B cell (primary cell): ENCODE results near the gene CSMD2. TPM values are rescaled to one million over a fixed set of nuclear protein-coding genes. Genes with fewer than 3 reads are reported as not detected.

Experiments
- ATAC-seq: fragments of 200-7000 bp; cut with Tn5 transposase; one replicate; pipeline ENCODE4 v1.10.0; 2021; ENCODE audit warnings: low read depth, mild to moderate bottlenecking, moderate number of reproducible peaks, moderate library complexity
- CTCF ChIA-PET: fragments of 350-600 bp; sonication (Branson Sonifier 250); formaldehyde crosslinking; loops from one replicate; lab custom pipeline; 2021; ENCODE audit warnings: antibody characterized with exemption, inconsistent platforms; lab: Charles Lee
- POLR2A ChIA-PET: fragments of 350-600 bp; sonication (Branson Sonifier 250); formaldehyde crosslinking; loops from one replicate; lab custom pipeline; 2021; ENCODE audit warnings: antibody characterized with exemption; lab: Charles Lee
- DNase-seq: peaks from one replicate; pipeline ENCODE4 v3.0.0; 2013
- H2AFZ ChIP-seq: 2 replicates; pipeline ENCODE4 v1.6.1; 2012; ENCODE audit warnings: mild to moderate bottlenecking, low read depth, low read length; ENCODE audit not compliant: insufficient read depth, poor library complexity, severe bottlenecking
- H3K27ac ChIP-seq, 2 donors: 1 replicate in 1 of 2; 2 replicates in 1 of 2; pipeline ENCODE4 v1.5.1; 2012 to 2013; ENCODE audit warnings: low read length in 2 of 2, mild to moderate bottlenecking in 2 of 2, moderate library complexity in 1 of 2
- H3K27me3 ChIP-seq, 4 experiments: fragments of 200-600 bp in 1 of 4; sonication (generic) in 1 of 4; replicated peaks in 1 of 4; 1 replicate in 2 of 4; 2 replicates in 2 of 4; pipeline versions ENCODE4 v1.6.1 to v1.7.0; 2013 to 2016; ENCODE audit warnings: low read length in 3 of 4, mild to moderate bottlenecking in 2 of 4, mixed read lengths in 1 of 4, moderate library complexity in 1 of 4; ENCODE audit not compliant: insufficient read depth in 4 of 4, control insufficient read depth in 3 of 4; ENCODE audit errors: control extremely low read depth in 1 of 4
- H3K36me3 ChIP-seq, 2 experiments: replicated peaks in 1 of 2; 1 replicate in 1 of 2; 2 replicates in 1 of 2; pipeline versions ENCODE4 v1.6.1 to v1.7.1; 2013; ENCODE audit warnings: low read length in 1 of 2; ENCODE audit not compliant: insufficient read depth in 2 of 2, control insufficient read depth in 1 of 2; ENCODE audit errors: control extremely low read depth in 1 of 2, extremely low read depth in 1 of 2
- H3K4me1 ChIP-seq, 2 donors: fragments of 200-600 bp in 1 of 2; sonication (generic) in 1 of 2; 1 replicate in 1 of 2; 2 replicates in 1 of 2; pipeline versions ENCODE4 v1.5.1 to v1.6.1; 2013 to 2017; ENCODE audit warnings: low read length in 2 of 2; ENCODE audit not compliant: control insufficient read depth in 2 of 2, insufficient read depth in 2 of 2
- H3K4me2 ChIP-seq: replicated peaks from 2 replicates; pipeline ENCODE3; 2012; ENCODE audit warnings: mild to moderate bottlenecking, low read depth, low read length; ENCODE audit not compliant: poor library complexity, severe bottlenecking
- H3K4me3 ChIP-seq, 5 experiments: fragments of 200-600 bp in 1 of 5; sonication (generic) in 1 of 5; 1 replicate in 3 of 5; 2 replicates in 2 of 5; pipeline versions ENCODE4 v1.5.1 to v1.7.0; 2011 to 2016; ENCODE audit warnings: low read length in 4 of 5, mild to moderate bottlenecking in 4 of 5, low read depth in 2 of 5, control low read depth in 1 of 5, moderate library complexity in 1 of 5; ENCODE audit not compliant: insufficient read depth in 1 of 5; ENCODE audit errors: control extremely low read depth in 1 of 5, extremely low read depth in 1 of 5
- H3K79me2 ChIP-seq: fragments of 200-600 bp; sonication (generic); one replicate; pipeline ENCODE4 v1.6.0; 2016; ENCODE audit warnings: low read length; ENCODE audit not compliant: control insufficient read depth, insufficient read depth
- H3K9ac ChIP-seq: fragments of 200-600 bp; sonication (generic); 2 replicates; pipeline ENCODE4 v1.6.1; 2017; ENCODE audit warnings: mild to moderate bottlenecking, low read length, moderate library complexity
- H3K9me3 ChIP-seq, 3 donors: one replicate each; pipeline versions ENCODE4 v1.6.1 to v1.7.1; 2013; ENCODE audit warnings: low read length in 2 of 3; ENCODE audit not compliant: control insufficient read depth in 2 of 3, insufficient read depth in 1 of 3; ENCODE audit errors: control extremely low read depth in 1 of 3
- H4K20me1 ChIP-seq: 2 replicates; pipeline ENCODE4 v1.6.0; 2012; ENCODE audit warnings: mild to moderate bottlenecking, low read length; ENCODE audit not compliant: insufficient read depth, control insufficient read depth, poor library complexity, severe bottlenecking
- H3K27ac Mint-ChIP-seq: one replicate; pipeline ENCODE4 v1.8.0; 2021; ENCODE audit warnings: mixed read lengths
- H3K27me3 Mint-ChIP-seq: one replicate; pipeline ENCODE4 v1.8.0; 2021; ENCODE audit warnings: mixed read lengths
- H3K4me1 Mint-ChIP-seq: one replicate; pipeline ENCODE4 v1.8.0; 2021; ENCODE audit warnings: mixed read lengths
- H3K4me3 Mint-ChIP-seq: one replicate; pipeline ENCODE4 v1.8.0; 2021; ENCODE audit warnings: mixed read lengths
- H3K9me3 Mint-ChIP-seq: one replicate; pipeline ENCODE4 v1.8.0; 2022; ENCODE audit warnings: mixed read lengths; ENCODE audit not compliant: insufficient read depth
- CTCF ChIP-seq: fragments of 200-600 bp; IDR thresholded peaks from one replicate; pipeline ENCODE4 v1.8.0; 2022; ENCODE audit warnings: antibody characterized with exemption, mild to moderate bottlenecking
- EZH2 ChIP-seq: IDR thresholded peaks from 2 replicates; pipeline ENCODE4 v1.6.1; 2012; ENCODE audit warnings: borderline replicate concordance, low read depth, mild to moderate bottlenecking, moderate library complexity, low read length; ENCODE audit not compliant: insufficient read depth, poor library complexity, severe bottlenecking
- WGBS: methylation state at CpG from one replicate; pipeline ENCODE4 v1.1.5; 2013; ENCODE audit warnings: missing lambda C conversion rate; ENCODE audit not compliant: insufficient coverage; 5-methylcytosine and 5-hydroxymethylcytosine counted together
- intact Hi-C: fragments of 100-400 bp; cut with micrococcal nuclease; formaldehyde crosslinking; loops from one replicate; pipeline ENCODE4 v1.10.0; 2022
- polyA plus RNA-seq: library from polyadenylated mRNA; depleted of rRNA; stranded (reverse); fragments of >200 nt; gene quantifications from 2 replicates; pipeline ENCODE4 v1.2.3, GENCODE V29; 2012
- total RNA-seq, 2 donors: library from RNA; stranded (reverse); fragments of 120-200 nt in 1 of 2; gene quantifications; 1 replicate in 1 of 2; 2 replicates in 1 of 2; pipeline versions ENCODE4 v1.2.3 to v1.2.4, GENCODE V29; 2013 to 2022

Gene CSMD2
- total and polyA plus RNA-seq, 2 donors (not counting 1 experiment from before 2014, with no cell fraction given): not detected

DNA sequence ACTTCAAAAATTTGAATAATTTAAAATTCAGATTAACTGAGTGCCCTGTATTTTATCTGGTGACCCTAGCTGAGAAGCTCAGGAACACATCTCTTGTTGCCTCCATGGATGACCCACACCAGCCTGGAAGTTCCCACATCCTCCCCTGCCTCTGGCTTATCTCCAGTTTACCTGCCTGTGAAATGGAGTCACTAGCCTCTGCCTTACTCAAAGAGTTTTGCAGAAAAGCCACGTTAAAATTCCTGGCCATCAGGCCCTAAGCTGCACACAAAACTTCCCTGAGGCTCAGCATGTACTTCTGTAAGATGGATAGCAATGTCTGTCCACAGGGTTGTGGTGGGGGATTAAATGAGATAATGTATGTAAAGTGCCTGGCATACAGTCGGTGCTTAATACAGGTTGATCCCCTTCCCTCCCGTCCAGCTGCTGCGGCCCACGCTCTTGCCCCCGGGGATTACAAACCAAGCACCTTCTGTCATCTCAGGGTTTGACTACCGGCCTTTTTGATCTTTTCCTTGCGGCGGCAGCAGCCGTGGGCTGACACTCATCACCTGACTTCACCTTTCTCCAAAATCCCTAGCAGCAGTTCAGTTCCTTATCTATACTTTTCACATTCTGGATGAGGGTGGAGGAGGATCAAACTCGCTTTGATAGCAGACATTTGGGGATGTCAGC is 136.5 kb downstream of the CSMD2 start:
- H3K4me1 ChIP-seq: no peaks in the 10 kb centered on the region
- 69% methylated on average over 7 of the region's 11 CpGs for WGBS
- POLR2A ChIA-PET: no interaction called here
- H3K36me3 ChIP-seq: no peaks in the 10 kb centered on the region
- H2AFZ ChIP-seq: no peak overlapping the region
- no peaks in the 10 kb centered on the region for H3K9me3 ChIP-seq
- H3K27ac ChIP-seq: no peak overlapping the region
- no peak overlapping the region for H3K9ac ChIP-seq
- Mint-ChIP-seq H3K4me3 (no peak overlapping the region), H3K4me1 (no peaks in the 10 kb centered on the region), H3K27me3 (peaks cover 7% of the 10 kb centered on the region), H3K9me3 (no peaks in the 10 kb centered on the region), H3K27ac (no peak overlapping the region)
- no peak overlapping the region for H3K4me2 ChIP-seq
- ATAC-seq (no peak), DNase-seq (no peak)
- CTCF ChIA-PET: no interaction called here
- no peaks in the 10 kb centered on the region for H3K79me2 ChIP-seq
- intact Hi-C loops: no loop called here
- TF ChIP-seq EZH2 (no peak), CTCF (no peak)
- no peaks in the 10 kb centered on the region for H4K20me1 ChIP-seq
- H3K27me3 ChIP-seq: peaks cover 0 to 3% (median 0%) of the 10 kb centered on the region in 4 experiments
- no peak overlapping the region for H3K4me3 ChIP-seq

GRCh38 chr1:34025675-34026074 is 139.4 kb downstream of the CSMD2 start:
- Mint-ChIP-seq H3K27ac (no peak overlapping the region), H3K4me3 (no peak overlapping the region), H3K4me1 (no peaks in the 10 kb centered on the region), H3K27me3 (peaks cover 17% of the 10 kb centered on the region), H3K9me3 (peaks cover 4% of the 10 kb centered on the region)
- POLR2A ChIA-PET: no interaction called here
- Histone ChIP-seq H3K4me3 (no peak overlapping the region), H3K79me2 (no peaks in the 10 kb centered on the region), H3K4me1 (no peaks in the 10 kb centered on the region), H3K27me3 (no peaks in the 10 kb centered on the region), H4K20me1 (no peaks in the 10 kb centered on the region), H3K36me3 (no peaks in the 10 kb centered on the region), H3K4me2 (no peak overlapping the region), H3K9me3 (peaks cover 0 to 3% (median 0%) of the 10 kb centered on the region in 3 donors), H3K27ac (no peak overlapping the region), H2AFZ (no peak overlapping the region), H3K9ac (no peak overlapping the region)
- no peak for ATAC-seq
- intact Hi-C loops: no loop called here
- no peak for TF ChIP-seq CTCF
- no peak for TF ChIP-seq EZH2
- no CpG with 5 or more reads among the region's 3 CpGs for WGBS
- DNase-seq: no peak
- CTCF ChIA-PET: no interaction called here
